HEK293 (cell line): ENCODE data around the gene ANO9.
"Not testable (repeated sequence)": the region's sequence is repeated elsewhere in the genome, so short reads cannot be mapped to it uniquely, and the experiment has no call there.

Source experiments
- CTCF ChIA-PET: fragments of 350-600 bp; formaldehyde crosslinking; extraction: SDS; loops from one replicate; lab custom pipeline; 2021; ENCODE audit warnings: antibody characterized with exemption; lab: Yijun Ruan, JAX
- POLR2A ChIA-PET: fragments of 300-600 bp; formaldehyde crosslinking; extraction: SDS; loops from one replicate; lab custom pipeline; 2020; ENCODE audit warnings: antibody characterized with exemption, inconsistent platforms; lab: Yijun Ruan, JAX
- H3K27ac ChIP-seq: fragments of 200-500 bp; sonication (Bioruptor generic); 2 replicates; pipeline ENCODE4 v1.5.1; 2014; ENCODE audit warnings: low read depth, low read length, control low read depth, inconsistent platforms; ENCODE audit errors: extremely low read depth
- H3K36me3 ChIP-seq, 2 experiments: fragments of 200-500 bp in 1 of 2; sonication (Bioruptor generic) in 1 of 2; 1 replicate in 1 of 2; 2 replicates in 1 of 2; pipeline ENCODE4 v1.5.1; 2014 to 2017; ENCODE audit warnings: inconsistent platforms in 2 of 2, low read length in 2 of 2; ENCODE audit not compliant: control insufficient read depth in 2 of 2, insufficient read depth in 1 of 2
- H3K4me1 ChIP-seq: fragments of 200-500 bp; sonication (Bioruptor generic); 2 replicates; pipeline ENCODE4 v1.5.1; 2014; ENCODE audit warnings: mild to moderate bottlenecking, low read length, inconsistent platforms; ENCODE audit not compliant: control insufficient read depth, insufficient read depth
- H3K4me3 ChIP-seq: 2 replicates; pipeline ENCODE4 v1.5.1; 2011; ENCODE audit warnings: low read depth, mild to moderate bottlenecking, control low read depth, low read length, moderate library complexity
- H3K9me3 ChIP-seq: fragments of 200-500 bp; sonication (Bioruptor generic); 2 replicates; pipeline ENCODE4 v1.5.1; 2014; ENCODE audit warnings: low read depth, low read length, inconsistent platforms; ENCODE audit not compliant: control insufficient read depth, insufficient read depth
- GLIS2 ChIP-seq: fragments of 450-650 bp; formaldehyde crosslinking; IDR thresholded peaks from 2 replicates; pipeline ENCODE4 v1.5.1; 2016; ENCODE audit warnings: missing biosample characterization, missing genetic modification characterization
- KLF9 ChIP-seq: fragments of 450-650 bp; formaldehyde crosslinking; IDR thresholded peaks from 2 replicates; pipeline ENCODE4 v1.5.1; 2016; ENCODE audit warnings: missing biosample characterization, missing genetic modification characterization, low read depth
- WT1 ChIP-seq: fragments of 450-650 bp; formaldehyde crosslinking; IDR thresholded peaks from 2 replicates; pipeline ENCODE4 v1.5.1; 2016; ENCODE audit warnings: missing biosample characterization, missing genetic modification characterization
- ZBTB20 ChIP-seq: fragments of 450-650 bp; formaldehyde crosslinking; IDR thresholded peaks from 2 replicates; pipeline ENCODE4 v1.5.1; 2016; ENCODE audit warnings: missing biosample characterization, missing genetic modification characterization
- ZBTB21 ChIP-seq: fragments of 450-650 bp; formaldehyde crosslinking; IDR thresholded peaks from 2 replicates; pipeline ENCODE4 v1.5.1; 2017; ENCODE audit warnings: missing biosample characterization, missing genetic modification characterization
- ZNF202 ChIP-seq: fragments of 450-650 bp; formaldehyde crosslinking; IDR thresholded peaks from 2 replicates; pipeline ENCODE4 v1.5.1; 2016; ENCODE audit warnings: missing biosample characterization, missing genetic modification characterization, borderline replicate concordance
- ZNF23 ChIP-seq: fragments of 450-650 bp; formaldehyde crosslinking; IDR thresholded peaks from 2 replicates; pipeline ENCODE4 v1.5.1; 2016; ENCODE audit warnings: missing biosample characterization, missing genetic modification characterization, borderline replicate concordance
- ZNF274 ChIP-seq, 2 experiments: fragments of 200-500 bp in 1 of 2; fragments of 450-650 bp in 1 of 2; sonication (Bioruptor generic) in 1 of 2; formaldehyde crosslinking in 1 of 2; IDR thresholded peaks; 2 replicates each; pipeline versions ENCODE4 v1.5.1 to v1.6.1; 2014 to 2016; ENCODE audit warnings: borderline replicate concordance in 1 of 2, inconsistent platforms in 1 of 2, low read length in 1 of 2, missing biosample characterization in 1 of 2, missing genetic modification characterization in 1 of 2
- ZNF341 ChIP-seq: fragments of 450-650 bp; formaldehyde crosslinking; IDR thresholded peaks from 2 replicates; pipeline ENCODE4; 2016; ENCODE audit warnings: low read depth, missing biosample characterization, missing genetic modification characterization
- ZNF510 ChIP-seq: fragments of 450-650 bp; formaldehyde crosslinking; IDR thresholded peaks from 2 replicates; pipeline ENCODE4 v1.5.1; 2018; ENCODE audit warnings: mild to moderate bottlenecking, missing genetic modification characterization, missing biosample characterization; ENCODE audit not compliant: insufficient replicate concordance
- ZNF76 ChIP-seq: fragments of 450-650 bp; formaldehyde crosslinking; IDR thresholded peaks from 2 replicates; pipeline ENCODE4; 2016; ENCODE audit warnings: low read depth, missing biosample characterization, missing genetic modification characterization, borderline replicate concordance
- ZNF843 ChIP-seq: fragments of 450-650 bp; formaldehyde crosslinking; IDR thresholded peaks from 2 replicates; pipeline ENCODE4 v1.5.1; 2016; ENCODE audit warnings: missing biosample characterization, missing genetic modification characterization
- TF ChIP-seq, protein P1 (sequence below): fragments of 450-650 bp; formaldehyde crosslinking; IDR thresholded peaks from 2 replicates; pipeline ENCODE4 v1.5.1; 2016; ENCODE audit warnings: missing biosample characterization, missing genetic modification characterization, borderline replicate concordance
- TF ChIP-seq, protein P2 (sequence below): fragments of 450-650 bp; formaldehyde crosslinking; IDR thresholded peaks from 2 replicates; pipeline ENCODE4 v1.5.1; 2016; ENCODE audit warnings: missing biosample characterization, missing genetic modification characterization

Gene ANO9

DNA sequence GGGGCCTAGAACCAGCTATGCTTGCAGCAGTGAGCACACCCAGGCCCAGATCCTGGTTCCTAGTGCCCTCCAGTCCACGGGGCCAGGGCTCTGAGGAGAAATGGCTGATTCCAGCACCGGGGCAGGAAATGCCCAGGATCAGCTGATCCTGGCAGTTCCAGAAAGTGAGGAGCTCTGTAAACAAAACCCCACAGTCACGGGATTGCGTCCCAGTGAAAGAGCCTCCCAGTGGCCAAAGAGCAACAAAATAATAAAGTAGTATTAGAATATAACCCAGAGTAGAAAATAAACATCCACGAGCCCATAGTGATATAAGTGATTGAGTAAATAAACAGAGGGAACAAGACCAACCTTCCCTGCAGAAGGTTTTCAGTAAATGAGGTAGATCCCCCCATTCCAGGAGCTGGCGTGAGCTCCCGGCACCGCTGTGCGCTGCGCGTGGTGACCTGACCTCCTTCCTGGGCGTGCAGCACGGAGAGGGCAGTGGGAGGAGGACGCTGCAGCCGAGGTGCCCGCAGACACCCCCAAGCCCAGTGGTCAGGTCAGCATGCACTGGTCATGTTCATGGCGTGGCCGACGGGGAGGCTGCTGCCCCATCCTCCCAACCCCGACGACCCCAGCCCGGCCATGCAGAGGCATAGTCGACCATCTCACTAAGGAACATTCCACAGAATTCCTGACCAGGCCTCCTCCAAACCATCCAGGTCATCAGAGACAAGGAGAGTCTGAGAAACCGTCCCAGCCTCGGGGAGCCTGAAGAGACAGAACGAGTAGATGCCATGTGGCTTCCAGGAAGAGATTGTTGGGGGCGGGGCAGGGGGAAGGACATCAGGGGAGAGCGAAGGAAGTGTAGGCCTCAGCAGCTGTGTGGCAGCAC is 28.1 kb upstream of the ANO9 start (continued):
- TF ChIP-seq, protein P1, sequence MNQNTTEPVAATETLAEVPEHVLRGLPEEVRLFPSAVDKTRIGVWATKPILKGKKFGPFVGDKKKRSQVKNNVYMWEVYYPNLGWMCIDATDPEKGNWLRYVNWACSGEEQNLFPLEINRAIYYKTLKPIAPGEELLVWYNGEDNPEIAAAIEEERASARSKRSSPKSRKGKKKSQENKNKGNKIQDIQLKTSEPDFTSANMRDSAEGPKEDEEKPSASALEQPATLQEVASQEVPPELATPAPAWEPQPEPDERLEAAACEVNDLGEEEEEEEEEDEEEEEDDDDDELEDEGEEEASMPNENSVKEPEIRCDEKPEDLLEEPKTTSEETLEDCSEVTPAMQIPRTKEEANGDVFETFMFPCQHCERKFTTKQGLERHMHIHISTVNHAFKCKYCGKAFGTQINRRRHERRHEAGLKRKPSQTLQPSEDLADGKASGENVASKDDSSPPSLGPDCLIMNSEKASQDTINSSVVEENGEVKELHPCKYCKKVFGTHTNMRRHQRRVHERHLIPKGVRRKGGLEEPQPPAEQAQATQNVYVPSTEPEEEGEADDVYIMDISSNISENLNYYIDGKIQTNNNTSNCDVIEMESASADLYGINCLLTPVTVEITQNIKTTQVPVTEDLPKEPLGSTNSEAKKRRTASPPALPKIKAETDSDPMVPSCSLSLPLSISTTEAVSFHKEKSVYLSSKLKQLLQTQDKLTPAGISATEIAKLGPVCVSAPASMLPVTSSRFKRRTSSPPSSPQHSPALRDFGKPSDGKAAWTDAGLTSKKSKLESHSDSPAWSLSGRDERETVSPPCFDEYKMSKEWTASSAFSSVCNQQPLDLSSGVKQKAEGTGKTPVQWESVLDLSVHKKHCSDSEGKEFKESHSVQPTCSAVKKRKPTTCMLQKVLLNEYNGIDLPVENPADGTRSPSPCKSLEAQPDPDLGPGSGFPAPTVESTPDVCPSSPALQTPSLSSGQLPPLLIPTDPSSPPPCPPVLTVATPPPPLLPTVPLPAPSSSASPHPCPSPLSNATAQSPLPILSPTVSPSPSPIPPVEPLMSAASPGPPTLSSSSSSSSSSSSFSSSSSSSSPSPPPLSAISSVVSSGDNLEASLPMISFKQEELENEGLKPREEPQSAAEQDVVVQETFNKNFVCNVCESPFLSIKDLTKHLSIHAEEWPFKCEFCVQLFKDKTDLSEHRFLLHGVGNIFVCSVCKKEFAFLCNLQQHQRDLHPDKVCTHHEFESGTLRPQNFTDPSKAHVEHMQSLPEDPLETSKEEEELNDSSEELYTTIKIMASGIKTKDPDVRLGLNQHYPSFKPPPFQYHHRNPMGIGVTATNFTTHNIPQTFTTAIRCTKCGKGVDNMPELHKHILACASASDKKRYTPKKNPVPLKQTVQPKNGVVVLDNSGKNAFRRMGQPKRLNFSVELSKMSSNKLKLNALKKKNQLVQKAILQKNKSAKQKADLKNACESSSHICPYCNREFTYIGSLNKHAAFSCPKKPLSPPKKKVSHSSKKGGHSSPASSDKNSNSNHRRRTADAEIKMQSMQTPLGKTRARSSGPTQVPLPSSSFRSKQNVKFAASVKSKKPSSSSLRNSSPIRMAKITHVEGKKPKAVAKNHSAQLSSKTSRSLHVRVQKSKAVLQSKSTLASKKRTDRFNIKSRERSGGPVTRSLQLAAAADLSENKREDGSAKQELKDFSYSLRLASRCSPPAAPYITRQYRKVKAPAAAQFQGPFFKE, result no peak
- TF ChIP-seq ZNF341 (tag by site-specific recombination), result peak; percentile 31; the same call in 1 of the 2 replicates

DNA sequence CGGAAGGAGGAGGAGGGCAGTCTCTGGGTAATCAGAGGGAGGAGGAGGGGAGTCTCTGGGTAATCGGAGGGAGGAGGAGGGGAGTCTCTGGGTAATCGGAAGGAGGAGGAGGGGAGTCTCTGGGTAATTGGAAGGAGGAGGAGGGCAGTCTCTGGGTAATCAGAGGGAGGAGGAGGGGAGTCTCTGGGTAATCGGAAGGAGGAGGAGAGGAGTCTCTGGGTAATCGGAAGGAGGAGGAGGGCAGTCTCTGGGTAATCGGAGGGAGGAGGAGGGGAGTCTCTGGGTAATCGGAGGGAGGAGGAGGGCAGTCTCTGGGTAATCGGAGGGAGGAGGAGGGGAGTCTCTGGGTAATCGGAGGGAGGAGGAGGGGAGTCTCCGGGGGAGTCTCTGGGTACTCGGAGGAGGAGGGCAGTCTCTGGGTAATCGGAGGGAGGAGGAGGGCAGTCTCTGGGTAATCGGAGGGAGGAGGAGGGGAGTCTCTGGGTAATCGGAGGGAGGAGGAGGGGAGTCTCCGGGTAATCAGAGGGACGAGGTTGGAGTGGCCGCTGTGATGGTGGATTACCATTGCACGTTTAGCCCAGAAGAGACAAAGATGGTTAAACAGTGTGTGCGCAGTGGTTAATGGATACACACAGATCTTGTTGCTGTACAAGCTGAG is 27.3 kb upstream of the ANO9 start:
- H3K36me3 ChIP-seq, result peaks cover 0 to 18% of the 10 kb centered on the region in 2 experiments; a peak in 1 of 3 replicates
- POLR2A ChIA-PET, CTCF ChIA-PET, H3K9me3 ChIP-seq, H3K27ac ChIP-seq, H3K4me3 ChIP-seq, H3K4me1 ChIP-seq: not testable (repeated sequence)
- 0 out of 2 replicates have a peak, but pooled peaks have one; percentile 10 for TF ChIP-seq ZNF76 (tag by site-specific recombination)

DNA sequence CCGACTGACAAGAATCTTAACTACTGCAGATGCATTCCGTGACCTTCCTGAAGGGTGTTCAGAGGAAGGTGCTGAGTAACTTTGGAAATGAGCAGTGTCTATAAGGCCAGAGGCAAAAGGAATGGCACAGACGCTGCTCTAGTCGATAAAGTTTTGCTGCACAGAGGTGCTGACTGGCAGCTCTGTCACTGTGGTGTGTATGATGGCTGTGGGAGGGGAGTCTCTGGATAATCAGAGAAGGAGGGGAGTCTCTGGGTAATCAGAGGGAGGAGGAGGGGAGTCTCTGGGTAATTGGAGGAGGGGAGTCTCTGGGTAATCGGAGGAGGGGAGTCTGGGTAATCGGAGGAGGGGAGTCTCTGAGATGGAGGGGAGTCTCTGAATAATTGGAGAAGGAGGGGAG is 26.7 kb upstream of the ANO9 start:
- TF ChIP-seq ZBTB20 (no peak), GLIS2 (tag by site-specific recombination) (no peak), ZNF202 (tag by site-specific recombination) (no peak), KLF9 (tag by site-specific recombination) (no peak), ZNF510 (no peak), ZBTB21 (no peak), ZNF76 (tag by site-specific recombination) (peak; percentile 94), ZNF23 (tag by site-specific recombination) (no peak), ZNF274 (IDR thresholded peaks at IDR 0.05; ENCODE audit: low read length) (no peak), ZNF274 (tag by site-specific recombination; IDR thresholded peaks at IDR 0.05; ENCODE audit: borderline replicate concordance) (no peak), ZNF843 (no peak), WT1 (tag by site-specific recombination) (peak; percentile 96)
- TF ChIP-seq, protein P2, sequence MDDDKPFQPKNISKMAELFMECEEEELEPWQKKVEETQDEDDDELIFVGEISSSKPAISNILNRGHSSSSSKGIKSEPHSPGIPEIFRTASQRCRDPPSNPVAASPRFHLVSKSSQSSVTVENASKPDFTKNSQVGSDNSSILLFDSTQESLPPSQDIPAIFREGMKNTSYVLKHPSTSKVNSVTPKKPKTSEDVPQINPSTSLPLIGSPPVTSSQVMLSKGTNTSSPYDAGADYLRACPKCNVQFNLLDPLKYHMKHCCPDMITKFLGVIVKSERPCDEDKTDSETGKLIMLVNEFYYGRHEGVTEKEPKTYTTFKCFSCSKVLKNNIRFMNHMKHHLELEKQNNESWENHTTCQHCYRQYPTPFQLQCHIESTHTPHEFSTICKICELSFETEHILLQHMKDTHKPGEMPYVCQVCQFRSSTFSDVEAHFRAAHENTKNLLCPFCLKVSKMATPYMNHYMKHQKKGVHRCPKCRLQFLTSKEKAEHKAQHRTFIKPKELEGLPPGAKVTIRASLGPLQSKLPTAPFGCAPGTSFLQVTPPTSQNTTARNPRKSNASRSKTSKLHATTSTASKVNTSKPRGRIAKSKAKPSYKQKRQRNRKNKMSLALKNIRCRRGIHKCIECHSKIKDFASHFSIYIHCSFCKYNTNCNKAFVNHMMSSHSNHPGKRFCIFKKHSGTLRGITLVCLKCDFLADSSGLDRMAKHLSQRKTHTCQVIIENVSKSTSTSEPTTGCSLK (tag by site-specific recombination), result no peak
- ChIA-PET CTCF (no interaction called here), POLR2A (no interaction called here)
- Histone ChIP-seq H3K27ac (no peak overlapping the region), H3K36me3 (peaks cover 0 to 18% of the 10 kb centered on the region in 2 experiments; a peak in 1 of 3 replicates), H3K4me1 (peaks cover 3% of the 10 kb centered on the region; the same call in 1 of the 2 replicates), H3K9me3 (no peaks in the 10 kb centered on the region), H3K4me3 (no peak overlapping the region)
